OCI-LY7 (cell line): Measurements from ENCODE around the gene TGFB1. TPM values are rescaled to one million over a fixed set of nuclear protein-coding genes. Genes with fewer than 3 reads are reported as not detected.

Experiments used
- BruUV-seq: library from RNA; stranded (reverse); fragments of 400-500 nt; replicated peaks from 2 replicates; lab custom pipeline; 2021; lab: Mats Ljungman, UMichigan
- CTCF ChIA-PET: fragments of 300-600 bp; sonication (Branson Sonifier 250); formaldehyde crosslinking; loops from one replicate; lab custom pipeline; 2022; ENCODE audit warnings: antibody characterized with exemption; ENCODE audit not compliant: unreplicated experiment; lab: Charles Lee
- POLR2A ChIA-PET: fragments of 300-600 bp; sonication (Branson Sonifier 250); formaldehyde crosslinking; loops from one replicate; lab custom pipeline; 2022; ENCODE audit warnings: antibody characterized with exemption; lab: Charles Lee
- DNase-seq: peaks from one replicate; pipeline ENCODE4 v3.0.0-alpha.2; 2015; ENCODE audit warnings: low spot score
- H2AFZ ChIP-seq: fragments of 200-600 bp; sonication (generic), shearing (Covaris generic); 2 replicates; pipeline ENCODE4 v1.6.1; 2014; ENCODE audit warnings: mild to moderate bottlenecking, antibody characterized with exemption, low read length, moderate library complexity
- H3K27ac ChIP-seq: fragments of 200-600 bp; sonication (generic); 2 replicates; pipeline ENCODE4 v1.5.1; 2014; ENCODE audit warnings: mixed run types, low read depth, mild to moderate bottlenecking, moderate library complexity, low read length, inconsistent platforms; ENCODE audit not compliant: poor library complexity, severe bottlenecking
- H3K36me3 ChIP-seq: fragments of 200-600 bp; sonication (generic); 2 replicates; pipeline ENCODE4 v1.6.1; 2014; ENCODE audit warnings: mild to moderate bottlenecking, antibody characterized with exemption, low read length, moderate library complexity, mixed read lengths; ENCODE audit not compliant: insufficient read depth
- H3K4me1 ChIP-seq: fragments of 200-600 bp; sonication (generic); 2 replicates; pipeline ENCODE4 v1.5.1; 2014; ENCODE audit warnings: mild to moderate bottlenecking, low read length; ENCODE audit not compliant: insufficient read depth, poor library complexity, severe bottlenecking
- H3K4me2 ChIP-seq: fragments of 200-600 bp; sonication (generic); 2 replicates; pipeline ENCODE4 v1.6.1; 2014; ENCODE audit warnings: mild to moderate bottlenecking, low read length
- H3K4me3 ChIP-seq: fragments of 200-600 bp; sonication (generic); 2 replicates; pipeline ENCODE4 v1.5.1; 2014; ENCODE audit warnings: mild to moderate bottlenecking, low read depth, low read length; ENCODE audit not compliant: poor library complexity, severe bottlenecking
- H3K79me2 ChIP-seq: fragments of 200-600 bp; sonication (generic); 2 replicates; pipeline ENCODE4 v1.6.1; 2016; ENCODE audit warnings: low read depth, mild to moderate bottlenecking, low read length, moderate library complexity, mixed read lengths; ENCODE audit not compliant: insufficient read depth
- H3K9me2 ChIP-seq: fragments of 200-600 bp; sonication (generic); 2 replicates; pipeline ENCODE4 v1.6.1; 2016; ENCODE audit warnings: mild to moderate bottlenecking, low read length, mixed read lengths; ENCODE audit not compliant: insufficient read depth
- H3K9me3 ChIP-seq: fragments of 200-600 bp; sonication (generic); 2 replicates; pipeline ENCODE4 v1.6.1; 2014; ENCODE audit warnings: mild to moderate bottlenecking, mixed run types, low read length, mixed read lengths
- H4K20me1 ChIP-seq: fragments of 200-600 bp; sonication (generic); 2 replicates; pipeline ENCODE4 v1.6.1; 2014; ENCODE audit warnings: mild to moderate bottlenecking, antibody characterized with exemption, low read length, moderate library complexity, mixed read lengths; ENCODE audit not compliant: insufficient read depth
- EZH2phosphoT487 ChIP-seq: fragments of 200-600 bp; sonication (generic); IDR thresholded peaks from 2 replicates; pipeline ENCODE4 v1.6.1; 2018; ENCODE audit warnings: low read depth, borderline replicate concordance, mild to moderate bottlenecking, mixed run types, antibody characterized with exemption, low read length, moderate library complexity, mixed read lengths
- intact Hi-C: fragments of 100-400 bp; cut with micrococcal nuclease; formaldehyde crosslinking; loops from one replicate; pipeline ENCODE4 v1.10.0; 2022; ENCODE audit not compliant: unreplicated experiment
- total RNA-seq, 2 experiments: library from RNA; depleted of rRNA in 1 of 2; stranded (reverse); fragments of >200 nt in 1 of 2; shearing (Covaris generic) in 1 of 2; gene quantifications; 2 replicates each; pipeline ENCODE4 v1.2.3, GENCODE V29; 2014 to 2022
- TF ChIP-seq, protein P1 (sequence below): fragments of 200-600 bp; sonication (generic); conservative IDR thresholded peaks from 2 replicates; pipeline ENCODE4 v1.5.1; 2014; ENCODE audit warnings: mild to moderate bottlenecking, antibody characterized with exemption, low read length, moderate library complexity, mixed read lengths

Gene TGFB1
- total RNA-seq, 2 experiments from 2014 or later: 15.5 to 88.8 TPM

DNA sequence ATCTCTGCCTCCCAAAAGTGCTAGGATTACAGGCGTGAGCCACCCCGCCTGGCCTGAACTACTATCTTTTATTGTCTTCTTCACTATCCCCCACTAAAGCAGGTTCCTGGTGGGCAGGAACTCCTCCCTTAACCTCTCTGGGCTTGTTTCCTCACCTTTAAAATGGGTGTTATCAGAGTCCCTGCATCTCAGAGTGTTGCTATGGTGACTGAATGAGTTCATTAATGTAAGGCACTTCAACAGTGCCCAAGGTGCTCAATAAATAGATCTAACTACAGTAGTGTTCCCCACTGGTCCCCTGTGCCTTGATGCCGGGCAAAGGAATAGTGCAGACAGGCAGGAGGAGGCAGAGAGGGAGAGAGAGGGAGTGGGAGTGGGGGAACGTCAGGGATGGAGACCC, 23.2 kb downstream of the TGFB1 start:
- Histone ChIP-seq H3K4me3 (no peak overlapping the region), H3K27ac (no peak overlapping the region), H3K4me1 (peaks cover 40% of the 10 kb centered on the region), H3K9me3 (no peaks in the 10 kb centered on the region), H2AFZ (no peak overlapping the region), H3K36me3 (peaks cover 66% of the 10 kb centered on the region), H4K20me1 (no peaks in the 10 kb centered on the region), H3K4me2 (no peak overlapping the region), H3K79me2 (no peaks in the 10 kb centered on the region), H3K9me2 (no peaks in the 10 kb centered on the region)
- POLR2A ChIA-PET: no interaction called here
- TF ChIP-seq, protein P1, sequence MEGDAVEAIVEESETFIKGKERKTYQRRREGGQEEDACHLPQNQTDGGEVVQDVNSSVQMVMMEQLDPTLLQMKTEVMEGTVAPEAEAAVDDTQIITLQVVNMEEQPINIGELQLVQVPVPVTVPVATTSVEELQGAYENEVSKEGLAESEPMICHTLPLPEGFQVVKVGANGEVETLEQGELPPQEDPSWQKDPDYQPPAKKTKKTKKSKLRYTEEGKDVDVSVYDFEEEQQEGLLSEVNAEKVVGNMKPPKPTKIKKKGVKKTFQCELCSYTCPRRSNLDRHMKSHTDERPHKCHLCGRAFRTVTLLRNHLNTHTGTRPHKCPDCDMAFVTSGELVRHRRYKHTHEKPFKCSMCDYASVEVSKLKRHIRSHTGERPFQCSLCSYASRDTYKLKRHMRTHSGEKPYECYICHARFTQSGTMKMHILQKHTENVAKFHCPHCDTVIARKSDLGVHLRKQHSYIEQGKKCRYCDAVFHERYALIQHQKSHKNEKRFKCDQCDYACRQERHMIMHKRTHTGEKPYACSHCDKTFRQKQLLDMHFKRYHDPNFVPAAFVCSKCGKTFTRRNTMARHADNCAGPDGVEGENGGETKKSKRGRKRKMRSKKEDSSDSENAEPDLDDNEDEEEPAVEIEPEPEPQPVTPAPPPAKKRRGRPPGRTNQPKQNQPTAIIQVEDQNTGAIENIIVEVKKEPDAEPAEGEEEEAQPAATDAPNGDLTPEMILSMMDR: no peak
- no peak for TF ChIP-seq EZH2phosphoT487
- intact Hi-C loops: no loop called here
- BruUV-seq: no TSS peak
- DNase-seq: no peak
- CTCF ChIA-PET: no interaction called here

DNA sequence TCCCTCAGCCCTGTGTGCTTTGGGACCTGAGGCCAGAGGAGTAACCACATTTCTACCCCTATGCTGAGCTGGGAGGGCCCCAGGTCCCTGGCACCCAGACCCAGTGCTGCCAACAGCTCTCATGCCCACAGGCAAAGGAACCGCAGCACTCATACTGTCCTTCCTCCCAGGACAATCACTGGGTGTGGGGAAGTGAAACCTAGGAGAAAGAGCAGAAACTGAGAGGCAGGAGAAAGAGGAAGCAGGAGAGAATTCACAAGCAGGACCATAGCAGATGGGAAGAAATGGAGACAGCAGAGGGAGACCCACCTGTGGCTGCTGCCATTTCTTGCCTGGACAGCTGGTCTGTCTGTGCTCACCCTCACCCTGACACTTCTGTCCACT, 24.9 kb downstream of the TGFB1 start:
- Histone ChIP-seq H3K4me2 (peak overlapping the region; percentile 88), H3K9me2 (no peaks in the 10 kb centered on the region), H3K4me1 (peaks cover 53% of the 10 kb centered on the region), H3K9me3 (no peaks in the 10 kb centered on the region), H2AFZ (no peak overlapping the region), H3K27ac (peak overlapping the region; percentile 79), H3K36me3 (peaks cover 60% of the 10 kb centered on the region), H4K20me1 (no peaks in the 10 kb centered on the region), H3K79me2 (no peaks in the 10 kb centered on the region), H3K4me3 (peak overlapping the region; percentile 61)
- ChIA-PET POLR2A (no interaction called here), CTCF (interaction anchor here (0.6 kb wide), 1 partner anchor 59 kb away, joined by 5 read pairs; no protein-coding TSS in a partner anchor)
- DNase-seq: no peak
- BruUV-seq: no TSS peak
- intact Hi-C loops: no loop called here
- TF ChIP-seq EZH2phosphoT487: no peak
- TF ChIP-seq, protein P1: no peak

DNA sequence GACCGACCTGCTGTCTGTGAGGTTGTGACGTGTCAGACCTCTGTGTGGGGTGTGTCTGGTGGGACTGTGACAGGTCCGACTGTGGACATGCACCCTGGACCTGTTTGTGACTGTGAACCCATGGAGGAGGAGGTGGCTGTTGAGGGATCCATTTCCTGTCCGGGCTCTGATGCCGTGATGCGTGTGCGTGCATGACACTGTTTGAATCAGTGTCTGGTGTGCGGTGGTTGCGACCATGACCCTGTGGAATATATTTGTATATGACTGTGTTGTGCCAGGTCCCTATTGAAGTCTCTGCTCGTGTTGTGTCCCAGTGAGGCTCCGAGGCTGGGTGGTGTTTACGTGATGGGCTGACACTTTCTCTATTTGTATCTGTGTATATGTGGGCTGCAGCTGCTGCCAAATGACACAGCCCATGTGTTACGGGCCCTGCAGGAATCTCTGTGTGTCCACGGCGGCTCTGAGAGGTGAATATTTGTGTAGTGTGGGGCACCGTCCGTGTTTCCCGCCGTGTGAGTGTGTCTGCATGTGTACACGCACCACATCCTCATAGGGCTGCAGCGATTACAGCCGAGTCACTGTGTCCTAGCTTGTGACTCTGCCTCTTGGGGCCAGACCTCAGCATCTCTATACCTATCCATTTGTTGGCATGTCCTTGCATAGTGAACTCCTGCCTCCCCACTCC, 25.4 kb downstream of the TGFB1 start:
- H4K20me1 ChIP-seq: no peaks in the 10 kb centered on the region
- H3K4me3 ChIP-seq: peak overlapping the region; percentile 61
- H3K9me3 ChIP-seq: no peaks in the 10 kb centered on the region
- H3K79me2 ChIP-seq: no peaks in the 10 kb centered on the region
- H3K27ac ChIP-seq: peak overlapping the region; percentile 79
- H2AFZ ChIP-seq: no peak overlapping the region; the same call in 1 of the 2 replicates
- ChIA-PET POLR2A (interaction anchor here (1.1 kb wide), 1 partner anchor 111 kb away, joined by 3 read pairs; no protein-coding TSS in a partner anchor), CTCF (interaction anchor here (0.6 kb wide), 1 partner anchor 60 kb away, joined by 5 read pairs; no protein-coding TSS in a partner anchor)
- no peak for DNase-seq
- no peak for TF ChIP-seq EZH2phosphoT487
- TF ChIP-seq, protein P1: no peak
- peak overlapping the region; percentile 88 for H3K4me2 ChIP-seq
- no peaks in the 10 kb centered on the region for H3K9me2 ChIP-seq
- intact Hi-C loops: no loop called here
- H3K36me3 ChIP-seq: peaks cover 57% of the 10 kb centered on the region
- peaks cover 53% of the 10 kb centered on the region for H3K4me1 ChIP-seq
- no TSS peak for BruUV-seq
